PC-9 (cell line): ENCODE data around the gene TOR1A. TPM values are rescaled to one million over a fixed set of nuclear protein-coding genes. Genes with fewer than 3 reads are reported as not detected.

Experiments used
- BruUV-seq: library from RNA; stranded (reverse); fragments of 400-500 nt; replicated peaks from 2 replicates; lab custom pipeline; 2021; lab: Mats Ljungman, UMichigan
- CTCF ChIA-PET: fragments of 300-600 bp; sonication (Branson Sonifier 250); formaldehyde crosslinking; loops from one replicate; lab custom pipeline; 2022; ENCODE audit warnings: antibody characterized with exemption; lab: Charles Lee
- POLR2A ChIA-PET: fragments of 300-600 bp; sonication (Branson Sonifier 250); formaldehyde crosslinking; loops from one replicate; lab custom pipeline; 2022; ENCODE audit warnings: antibody characterized with exemption; ENCODE audit not compliant: unreplicated experiment; lab: Charles Lee
- DNase-seq, 2 experiments: peaks; one replicate each; pipeline versions ENCODE4 v3.0.0 to v3.0.0-alpha.2; 2015 to 2022; ENCODE audit warnings: mixed read lengths in 1 of 2
- H2AFZ ChIP-seq: fragments of 200-600 bp; sonication (generic); 2 replicates; pipeline ENCODE4 v1.8.1; 2017; ENCODE audit warnings: antibody characterized with exemption
- H3F3A ChIP-seq: fragments of 200-600 bp; sonication (generic); 2 replicates; pipeline ENCODE4 v1.8.1; 2017; ENCODE audit warnings: antibody characterized with exemption, mild to moderate bottlenecking, low read depth; ENCODE audit not compliant: insufficient read depth
- H3K27ac ChIP-seq: fragments of 200-600 bp; sonication (generic); 2 replicates; pipeline ENCODE4 v1.6.1; 2016; ENCODE audit warnings: mixed run types
- H3K27me3 ChIP-seq: fragments of 200-600 bp; sonication (generic); 2 replicates; pipeline ENCODE4 v1.6.1; 2016; ENCODE audit warnings: low read depth, mixed run types; ENCODE audit not compliant: insufficient read depth
- H3K36me3 ChIP-seq: fragments of 200-600 bp; sonication (generic); 2 replicates; pipeline ENCODE4 v1.6.1; 2016; ENCODE audit warnings: low read depth, mixed run types
- H3K4me1 ChIP-seq: fragments of 200-600 bp; sonication (generic); replicated peaks from 2 replicates; pipeline ENCODE4 v1.6.1; 2016; ENCODE audit warnings: mixed run types; ENCODE audit not compliant: insufficient read depth
- H3K4me2 ChIP-seq: fragments of 200-600 bp; sonication (generic); 2 replicates; pipeline ENCODE4 v1.6.1; 2017; ENCODE audit warnings: mixed run types
- H3K4me3 ChIP-seq: fragments of 200-600 bp; sonication (generic); 2 replicates; pipeline ENCODE4 v1.6.1; 2016; ENCODE audit warnings: mixed run types
- H3K79me2 ChIP-seq: fragments of 200-600 bp; sonication (generic); 2 replicates; pipeline ENCODE4 v1.6.1; 2017; ENCODE audit warnings: low read depth, mixed run types
- H3K9me2 ChIP-seq: fragments of 200-600 bp; sonication (generic); 2 replicates; pipeline ENCODE4 v1.8.1; 2017; ENCODE audit warnings: mild to moderate bottlenecking; ENCODE audit not compliant: insufficient read depth
- H3K9me3 ChIP-seq: fragments of 200-600 bp; sonication (generic); 2 replicates; pipeline ENCODE4 v1.8.1; 2016; ENCODE audit warnings: low read depth; ENCODE audit not compliant: insufficient read depth
- H4K20me1 ChIP-seq: fragments of 200-600 bp; sonication (generic); 2 replicates; pipeline ENCODE4 v1.8.1; 2017; ENCODE audit not compliant: insufficient read depth
- CTCF ChIP-seq: fragments of 200-600 bp; sonication (generic); conservative IDR thresholded peaks from 2 replicates; pipeline ENCODE4 v1.6.1; 2017; ENCODE audit warnings: mixed run types, antibody characterized with exemption, mild to moderate bottlenecking, moderate library complexity
- EZH2 ChIP-seq: fragments of 200-600 bp; sonication (generic); IDR thresholded peaks from 2 replicates; pipeline ENCODE4 v1.8.0; 2017; ENCODE audit warnings: antibody characterized with exemption, low read depth
- intact Hi-C: fragments of 100-400 bp; cut with micrococcal nuclease; formaldehyde crosslinking; loops from one replicate; pipeline ENCODE4 v1.10.0; 2022; ENCODE audit not compliant: unreplicated experiment
- total RNA-seq: library from RNA; stranded (reverse); gene quantifications from 2 replicates; pipeline ENCODE4 v1.2.3, GENCODE V29; 2021

TOR1A gene
- total RNA-seq, 1 experiment from 2014 or later: 43.5 TPM

GRCh38 chr9:129869585-129870501 lies 45.9 kb upstream of the TOR1A start:
- H3K36me3 ChIP-seq: peaks cover 4% of the 10 kb centered on the region; the same call in 1 of the 2 replicates
- H3F3A ChIP-seq: no peaks in the 10 kb centered on the region
- H3K9me3 ChIP-seq: no peaks in the 10 kb centered on the region
- H2AFZ ChIP-seq: no peak overlapping the region
- H3K27me3 ChIP-seq: no peaks in the 10 kb centered on the region
- intact Hi-C loops: no loop called here
- TF ChIP-seq EZH2: no peak
- TF ChIP-seq CTCF: no peak
- H3K4me3 ChIP-seq: no peak overlapping the region
- H3K4me1 ChIP-seq: no peaks in the 10 kb centered on the region
- POLR2A ChIA-PET: no interaction called here
- H3K79me2 ChIP-seq: no peaks in the 10 kb centered on the region
- CTCF ChIA-PET: no interaction called here
- no peak for DNase-seq
- H3K27ac ChIP-seq: no peak overlapping the region
- BruUV-seq: no TSS peak
- no peaks in the 10 kb centered on the region for H3K9me2 ChIP-seq
- H4K20me1 ChIP-seq: no peaks in the 10 kb centered on the region
- no peak overlapping the region for H3K4me2 ChIP-seq

- CTCF ChIA-PET: no interaction called here
- Histone ChIP-seq H3K4me2 (no peak overlapping the region), H3K27ac (no peak overlapping the region), H3K4me1 (no peaks in the 10 kb centered on the region), H3K9me3 (no peaks in the 10 kb centered on the region), H3K79me2 (no peaks in the 10 kb centered on the region), H2AFZ (no peak overlapping the region), H4K20me1 (no peaks in the 10 kb centered on the region), H3K4me3 (no peak overlapping the region), H3F3A (no peaks in the 10 kb centered on the region), H3K36me3 (peaks cover 5% of the 10 kb centered on the region; the same call in 1 of the 2 replicates), H3K27me3 (no peaks in the 10 kb centered on the region), H3K9me2 (no peaks in the 10 kb centered on the region)
- TF ChIP-seq EZH2 (no peak), CTCF (no peak)
- POLR2A ChIA-PET: no interaction called here
- no TSS peak for BruUV-seq
- DNase-seq: no peak
- intact Hi-C loops: no loop called here
Observed at GRCh38 chr9:129868872-129869486, 45.0 kb upstream of the TOR1A start.

DNA sequence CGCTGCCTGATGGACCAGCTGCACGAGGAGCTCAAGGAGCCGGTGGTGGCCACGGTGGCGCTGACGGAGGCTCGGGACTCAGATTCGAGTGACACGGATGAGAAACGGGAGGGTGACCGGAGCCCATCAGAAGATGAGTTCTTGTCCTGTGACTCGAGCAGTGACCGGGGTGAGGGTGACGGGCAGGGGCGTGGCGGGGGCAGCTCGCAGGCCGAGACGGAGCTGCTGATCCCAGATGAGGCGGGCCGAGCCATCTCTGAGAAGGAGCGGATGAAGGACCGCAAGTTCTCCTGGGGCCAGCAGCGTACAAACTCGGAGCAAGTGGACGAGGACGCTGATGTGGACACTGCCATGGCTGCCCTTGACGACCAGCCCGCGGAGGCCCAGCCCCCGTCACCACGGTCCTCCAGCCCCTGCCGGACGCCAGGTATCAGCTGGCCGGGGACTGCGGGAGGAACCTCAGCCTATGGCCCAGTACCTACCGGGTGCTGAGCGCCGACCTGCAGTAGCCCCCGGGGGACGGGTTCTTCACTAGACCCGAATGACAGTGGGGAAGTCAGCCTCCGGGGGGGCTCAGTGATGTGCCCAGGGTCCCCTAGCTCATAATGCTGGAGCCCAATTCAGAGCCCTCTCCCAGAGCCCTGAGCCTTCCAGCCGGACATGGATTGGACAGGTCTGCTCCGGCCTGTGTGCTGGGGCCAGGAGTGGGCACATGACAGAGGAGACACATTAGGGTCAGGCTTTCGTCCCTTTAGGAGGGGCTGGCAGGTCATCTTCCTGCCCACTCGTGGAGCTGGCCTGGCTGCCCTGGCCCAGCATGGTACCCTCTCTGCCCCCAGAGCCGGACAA lies 44.3 kb upstream of the TOR1A start:
- H3K4me3 ChIP-seq: no peak overlapping the region
- H3K27me3 ChIP-seq: no peaks in the 10 kb centered on the region
- intact Hi-C loops: no loop called here
- H3K79me2 ChIP-seq: no peaks in the 10 kb centered on the region
- H2AFZ ChIP-seq: no peak overlapping the region
- ChIA-PET POLR2A (interaction anchor here (0.6 kb wide), 1 partner anchor 28 kb away, joined by 9 read pairs; no protein-coding TSS in a partner anchor), CTCF (no interaction called here)
- H3F3A ChIP-seq: no peaks in the 10 kb centered on the region
- peaks cover 5% of the 10 kb centered on the region; the same call in 1 of the 2 replicates for H3K36me3 ChIP-seq
- no peak for TF ChIP-seq EZH2
- TF ChIP-seq CTCF: no peak
- H3K4me1 ChIP-seq: no peaks in the 10 kb centered on the region
- BruUV-seq: no TSS peak
- H3K9me3 ChIP-seq: no peaks in the 10 kb centered on the region
- DNase-seq: no peak
- H3K27ac ChIP-seq: no peak overlapping the region
- no peaks in the 10 kb centered on the region for H3K9me2 ChIP-seq
- H3K4me2 ChIP-seq: no peak overlapping the region
- no peaks in the 10 kb centered on the region for H4K20me1 ChIP-seq
